ENCODE results near the gene CCDC12. TPM values are rescaled to one million over a fixed set of nuclear protein-coding genes. Genes with fewer than 3 reads are reported as not detected.
A peak's percentile ranks its signal among the peaks of the same experiment; 100 is the strongest.

Gene CCDC12
- total RNA-seq, 1 experiment from 2014 or later, result 52.7 TPM

- TF ChIP-seq, protein P1, sequence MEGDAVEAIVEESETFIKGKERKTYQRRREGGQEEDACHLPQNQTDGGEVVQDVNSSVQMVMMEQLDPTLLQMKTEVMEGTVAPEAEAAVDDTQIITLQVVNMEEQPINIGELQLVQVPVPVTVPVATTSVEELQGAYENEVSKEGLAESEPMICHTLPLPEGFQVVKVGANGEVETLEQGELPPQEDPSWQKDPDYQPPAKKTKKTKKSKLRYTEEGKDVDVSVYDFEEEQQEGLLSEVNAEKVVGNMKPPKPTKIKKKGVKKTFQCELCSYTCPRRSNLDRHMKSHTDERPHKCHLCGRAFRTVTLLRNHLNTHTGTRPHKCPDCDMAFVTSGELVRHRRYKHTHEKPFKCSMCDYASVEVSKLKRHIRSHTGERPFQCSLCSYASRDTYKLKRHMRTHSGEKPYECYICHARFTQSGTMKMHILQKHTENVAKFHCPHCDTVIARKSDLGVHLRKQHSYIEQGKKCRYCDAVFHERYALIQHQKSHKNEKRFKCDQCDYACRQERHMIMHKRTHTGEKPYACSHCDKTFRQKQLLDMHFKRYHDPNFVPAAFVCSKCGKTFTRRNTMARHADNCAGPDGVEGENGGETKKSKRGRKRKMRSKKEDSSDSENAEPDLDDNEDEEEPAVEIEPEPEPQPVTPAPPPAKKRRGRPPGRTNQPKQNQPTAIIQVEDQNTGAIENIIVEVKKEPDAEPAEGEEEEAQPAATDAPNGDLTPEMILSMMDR (IDR thresholded peaks at IDR 0.05; ENCODE audit: insufficient read depth in 1 of 2, low read depth in 1 of 2, low read length in 1 of 2, severe bottlenecking in 1 of 2, unreplicated experiment in 1 of 2), result no peak
- H3K9me3 Mint-ChIP-seq (ENCODE audit: unreplicated experiment), result no peaks in the 10 kb centered on the region
- CTCF ChIA-PET, result no interaction called here
Measured at GRCh38 chr3:46999516-47000197, 23.1 kb upstream of the CCDC12 start.

GRCh38 chr3:46998852-46999515 is 22.4 kb upstream of the CCDC12 start:
- POLR2A ChIA-PET, result no interaction called here
- intact Hi-C loops (cut with micrococcal nuclease; ENCODE audit: unreplicated experiment), result loop anchor here (1.0 to 5.0 kb wide), 3 partner anchors 18 to 76 kb away; no protein-coding TSS in a partner anchor
- Histone ChIP-seq H3K4me3 (ENCODE audit: low read depth, low read length) (no peak overlapping the region), H3K36me3 (ENCODE audit: control insufficient read depth, insufficient read depth, low read length) (peaks cover 3% of the 10 kb centered on the region), H3K27me3 (replicated peaks; ENCODE audit: control insufficient read depth, insufficient read depth, low read length) (no peaks in the 10 kb centered on the region), H3K4me1 (peaks cover 11% of the 10 kb centered on the region), H3K9me3 (no peaks in the 10 kb centered on the region)
- BruUV-seq (replicated peaks), result no TSS peak
- Mint-ChIP-seq H3K27ac (ENCODE audit: unreplicated experiment) (no peak overlapping the region), H3K9me3 (ENCODE audit: unreplicated experiment) (no peaks in the 10 kb centered on the region), H3K27me3 (ENCODE audit: insufficient read depth, unreplicated experiment) (no peaks in the 10 kb centered on the region), H3K4me3 (ENCODE audit: unreplicated experiment) (no peak overlapping the region), H3K4me1 (ENCODE audit: low read depth, unreplicated experiment) (peaks cover 6% of the 10 kb centered on the region), H3K36me3 (ENCODE audit: insufficient read depth, unreplicated experiment) (peaks cover 45% of the 10 kb centered on the region)
- CTCF ChIA-PET, result interaction anchor here (0.6 to 1.1 kb wide), 2 partner anchors 75 to 1005 kb away, joined by 3 to 6 read pairs; no protein-coding TSS in a partner anchor
- no peak for DNase-seq
- TF ChIP-seq, protein P1 (IDR thresholded peaks at IDR 0.05; ENCODE audit: insufficient read depth in 1 of 2, low read depth in 1 of 2, low read length in 1 of 2, severe bottlenecking in 1 of 2, unreplicated experiment in 1 of 2), result peak in 1 of 2 experiments; percentile 10

More at GRCh38 chr3:46999516-47000197, 23.1 kb upstream of the CCDC12 start:
- Mint-ChIP-seq H3K4me3 (ENCODE audit: unreplicated experiment) (no peak overlapping the region), H3K36me3 (ENCODE audit: insufficient read depth, unreplicated experiment) (peaks cover 50% of the 10 kb centered on the region), H3K27me3 (ENCODE audit: insufficient read depth, unreplicated experiment) (no peaks in the 10 kb centered on the region), H3K4me1 (ENCODE audit: low read depth, unreplicated experiment) (peaks cover 6% of the 10 kb centered on the region), H3K27ac (ENCODE audit: unreplicated experiment) (no peak overlapping the region)
- no peaks in the 10 kb centered on the region for H3K27me3 ChIP-seq (replicated peaks; ENCODE audit: control insufficient read depth, insufficient read depth, low read length)
- DNase-seq, result no peak
- H3K4me1 ChIP-seq, result peaks cover 11% of the 10 kb centered on the region
- no TSS peak for BruUV-seq (replicated peaks)
- peaks cover 4% of the 10 kb centered on the region for H3K36me3 ChIP-seq (ENCODE audit: control insufficient read depth, insufficient read depth, low read length)
- no peaks in the 10 kb centered on the region for H3K9me3 ChIP-seq
- intact Hi-C loops (cut with micrococcal nuclease; ENCODE audit: unreplicated experiment), result loop anchor here (2.0 to 5.0 kb wide), 2 partner anchors 19 to 57 kb away; no protein-coding TSS in a partner anchor
- POLR2A ChIA-PET, result no interaction called here
- H3K4me3 ChIP-seq (ENCODE audit: low read depth, low read length), result no peak overlapping the region

GRCh38 chr3:46998121-46998851 is 21.7 kb upstream of the CCDC12 start:
- peaks cover 3% of the 10 kb centered on the region for H3K36me3 ChIP-seq (ENCODE audit: control insufficient read depth, insufficient read depth, low read length)
- no peaks in the 10 kb centered on the region for H3K9me3 ChIP-seq
- ChIA-PET POLR2A (no interaction called here), CTCF (interaction anchor here (0.6 to 1.5 kb wide), 3 partner anchors 75 to 1005 kb away, joined by 3 to 6 read pairs (median 4); no protein-coding TSS in a partner anchor)
- no peak overlapping the region for H3K4me3 ChIP-seq (ENCODE audit: low read depth, low read length)
- Mint-ChIP-seq H3K4me1 (ENCODE audit: low read depth, unreplicated experiment) (peaks cover 6% of the 10 kb centered on the region), H3K27ac (ENCODE audit: unreplicated experiment) (no peak overlapping the region), H3K9me3 (ENCODE audit: unreplicated experiment) (no peaks in the 10 kb centered on the region), H3K4me3 (ENCODE audit: unreplicated experiment) (no peak overlapping the region), H3K27me3 (ENCODE audit: insufficient read depth, unreplicated experiment) (no peaks in the 10 kb centered on the region), H3K36me3 (ENCODE audit: insufficient read depth, unreplicated experiment) (peaks cover 38% of the 10 kb centered on the region)
- peaks cover 11% of the 10 kb centered on the region for H3K4me1 ChIP-seq
- DNase-seq, result peak; percentile 69 to 84
- TF ChIP-seq, protein P1 (IDR thresholded peaks at IDR 0.05; ENCODE audit: insufficient read depth in 1 of 2, low read depth in 1 of 2, low read length in 1 of 2, severe bottlenecking in 1 of 2, unreplicated experiment in 1 of 2), result peak; percentile 76 to 85
- no peaks in the 10 kb centered on the region for H3K27me3 ChIP-seq (replicated peaks; ENCODE audit: control insufficient read depth, insufficient read depth, low read length)
- intact Hi-C loops (cut with micrococcal nuclease; ENCODE audit: unreplicated experiment), result loop anchor here (1.0 to 5.0 kb wide), 3 partner anchors 17 to 75 kb away; no protein-coding TSS in a partner anchor
- no TSS peak for BruUV-seq (replicated peaks)
